K562 (cell line): ENCODE results near the gene TBC1D20. TPM values are rescaled to one million over a fixed set of nuclear protein-coding genes. Genes with fewer than 3 reads are reported as not detected.
A peak's percentile ranks its signal among the peaks of the same experiment; 100 is the strongest.

Source experiments
- ARID1B ChIP-seq: fragments of 450-650 bp; IDR thresholded peaks from 2 replicates; pipeline ENCODE4 v1.6.1; 2016; ENCODE audit warnings: antibody characterized with exemption, mild to moderate bottlenecking, inconsistent platforms
- ARID2 ChIP-seq: fragments of 450-650 bp; IDR thresholded peaks from 2 replicates; pipeline ENCODE4 v1.6.1; 2017; ENCODE audit warnings: antibody characterized with exemption, mild to moderate bottlenecking
- CCNT2 ChIP-seq: IDR thresholded peaks from 2 replicates; pipeline ENCODE4 v1.6.1; 2011; ENCODE audit warnings: borderline replicate concordance, low read depth, mild to moderate bottlenecking, moderate library complexity, mixed read lengths, low read length; ENCODE audit not compliant: insufficient read length; ENCODE audit errors: extremely low read depth
- CEBPB ChIP-seq: fragments of 450-650 bp; IDR thresholded peaks from 2 replicates; pipeline ENCODE4 v1.6.1; 2016; ENCODE audit warnings: missing genetic modification characterization, missing compliant biosample characterization
- CHCHD3 ChIP-seq: fragments of 250-450 bp; sonication (Bioruptor Pico); IDR thresholded peaks from 2 replicates; pipeline ENCODE4 v2.1.2; 2022; ENCODE audit warnings: mild to moderate bottlenecking
- CREBBP ChIP-seq: IDR thresholded peaks from one replicate; pipeline ENCODE4 v1.6.1; 2012; ENCODE audit warnings: low read depth, mild to moderate bottlenecking, control low read depth, inconsistent platforms, low read length
- GABPA ChIP-seq: fragments of 200-800 bp; sonication (Bioruptor generic); conservative IDR thresholded peaks from 2 replicates; pipeline ENCODE4 v1.6.1; 2016; ENCODE audit warnings: low read depth, missing genetic modification characterization, missing compliant biosample characterization
- GATA2 ChIP-seq: sonication (generic); formaldehyde crosslinking; IDR thresholded peaks from 2 replicates; pipeline ENCODE4 v1.4.0; 2020; ENCODE audit warnings: mild to moderate bottlenecking, missing genetic modification reagents
- HDAC1 ChIP-seq, 2 experiments: fragments of 450-650 bp; IDR thresholded peaks; 2 replicates each; pipeline ENCODE4 v1.6.1; 2016 to 2017; ENCODE audit warnings: inconsistent platforms in 1 of 2, mild to moderate bottlenecking in 1 of 2, moderate library complexity in 1 of 2
- HDAC2 ChIP-seq: fragments of 450-650 bp; IDR thresholded peaks from 2 replicates; pipeline ENCODE4 v1.6.1; 2016; ENCODE audit warnings: mild to moderate bottlenecking
- HDAC3 ChIP-seq: fragments of 450-650 bp; IDR thresholded peaks from 2 replicates; pipeline ENCODE4 v1.6.1; 2018; ENCODE audit warnings: borderline replicate concordance, mild to moderate bottlenecking, moderate library complexity; ENCODE audit not compliant: partially characterized antibody
- HDAC6 ChIP-seq: IDR thresholded peaks from 2 replicates; pipeline ENCODE4 v1.6.1; 2012; ENCODE audit warnings: low read depth, mild to moderate bottlenecking, control low read depth, inconsistent platforms, low read length, moderate library complexity
- HNRNPLL ChIP-seq: fragments of 200-400 bp; formaldehyde crosslinking; IDR thresholded peaks from 2 replicates; pipeline ENCODE4 v1.6.1; 2017; ENCODE audit warnings: low read length, low read depth, mild to moderate bottlenecking; ENCODE audit not compliant: poor library complexity, severe bottlenecking
- HNRNPUL1 ChIP-seq: fragments of 200-400 bp; formaldehyde crosslinking; IDR thresholded peaks from 2 replicates; pipeline ENCODE4 v1.6.1; 2017; ENCODE audit warnings: low read length
- ILF3 ChIP-seq: fragments of 450-650 bp; IDR thresholded peaks from 2 replicates; pipeline ENCODE4 v1.6.1; 2018; ENCODE audit warnings: antibody characterized with exemption, mild to moderate bottlenecking, moderate library complexity, borderline replicate concordance
- KLF16 ChIP-seq: IDR thresholded peaks from 2 replicates; pipeline ENCODE4 v1.6.1; 2016; ENCODE audit warnings: antibody characterized with exemption
- NFATC3 ChIP-seq: fragments of 450-650 bp; IDR thresholded peaks from 2 replicates; pipeline ENCODE4 v1.6.1; 2017; ENCODE audit warnings: mild to moderate bottlenecking
- PATZ1 ChIP-seq: fragments of 250-450 bp; sonication (Bioruptor Pico); IDR thresholded peaks from 2 replicates; pipeline ENCODE4 v1.5.0; 2020; ENCODE audit warnings: mild to moderate bottlenecking, borderline replicate concordance
- SP2 ChIP-seq: IDR thresholded peaks from 2 replicates; pipeline ENCODE4 v1.6.1; 2011; ENCODE audit warnings: mild to moderate bottlenecking, low read depth, low read length, moderate library complexity; ENCODE audit not compliant: poor library complexity, severe bottlenecking; ENCODE audit errors: extremely low read depth
- TFE3 ChIP-seq: fragments of 450-650 bp; formaldehyde crosslinking; IDR thresholded peaks from 2 replicates; pipeline ENCODE4 v1.4.0; 2020; ENCODE audit warnings: mild to moderate bottlenecking, mixed read lengths
- TRIM28 ChIP-seq: fragments of 450-650 bp; IDR thresholded peaks from 2 replicates; pipeline ENCODE4 v1.6.1; 2017
- ZNF384 ChIP-seq: IDR thresholded peaks from 2 replicates; pipeline ENCODE4 v1.6.1; 2012; ENCODE audit warnings: low read depth, low read length, improper control_type of control experiment
- ZNF589 ChIP-seq: fragments of 200-800 bp; sonication (Bioruptor generic); IDR thresholded peaks from 2 replicates; pipeline ENCODE4 v1.6.1; 2016; ENCODE audit warnings: low read depth, missing genetic modification characterization, missing compliant biosample characterization
- ZNF639 ChIP-seq, 2 experiments: fragments of 200-800 bp in 1 of 2; sonication (Bioruptor generic) in 1 of 2; sonication (generic) in 1 of 2; formaldehyde crosslinking in 1 of 2; IDR thresholded peaks in 1 of 2; conservative IDR thresholded peaks in 1 of 2; 2 replicates each; pipeline versions ENCODE4 v1.5.0 to v1.6.1; 2016 to 2020; ENCODE audit warnings: missing compliant biosample characterization in 1 of 2, missing genetic modification characterization in 1 of 2, missing genetic modification reagents in 1 of 2
- polyA plus RNA-seq, 8 experiments: library from polyadenylated mRNA; depleted of rRNA in 4 of 8; stranded (reverse) in 5 of 8; unstranded in 3 of 8; fragments of >200 nt; fragmentation: Nextera tagmentation in 2 of 8; fragmentation: Illumina TruSeq in 1 of 8; extraction: Ambion mirVana in 2 of 8; extraction: Trizol in 1 of 8; gene quantifications; 2 replicates each; pipeline versions ENCODE4 v1.2.1 to v1.2.3, GENCODE V29; 2011 to 2014; ENCODE audit warnings: inconsistent platforms in 1 of 8, missing spikeins in 1 of 8
- total RNA-seq, 7 experiments: library from RNA; depleted of rRNA in 6 of 7; stranded (reverse); fragments of >200 nt in 6 of 7; fragmentation: Illumina TruSeq in 2 of 7; extraction: Trizol in 2 of 7; gene quantifications; 2 replicates each; pipeline versions ENCODE4 v1.2.1 to v1.2.3, GENCODE V29; 2011 to 2021; ENCODE audit warnings: low replicate concordance in 1 of 7

Gene TBC1D20
- total and polyA plus RNA-seq, 9 of the 15 experiments (the other 6 are each of a cell fraction or from before 2014, with no cell fraction given), result 7.0 to 25.3 (median 15.1) TPM

GRCh38 chr20:415820-416322 is 46.5 kb downstream of the TBC1D20 start (continued):
- no peak for TF ChIP-seq ARID2
- no peak for TF ChIP-seq TFE3 (CRISPR knock-in tag)
- peak; percentile 61; the same call in 1 of the 2 replicates for TF ChIP-seq HDAC2
- no peak for TF ChIP-seq HNRNPLL
- no peak for TF ChIP-seq PATZ1 (CRISPR knock-in tag)
- no peak for TF ChIP-seq GABPA (tag)
- TF ChIP-seq KLF16, result 0 out of 2 replicates have a peak, but pooled peaks have one; percentile 22
- TF ChIP-seq CCNT2, result no peak
- TF ChIP-seq TRIM28, result 0 out of 2 replicates have a peak, but pooled peaks have one; percentile 41
- TF ChIP-seq ZNF589, result 0 out of 2 replicates have a peak, but pooled peaks have one; percentile 44
- TF ChIP-seq ZNF639 (CRISPR knock-in tag; conservative IDR thresholded peaks at IDR 0.05 in 1 of 2, IDR thresholded peaks at IDR 0.05 in 1 of 2), result peak in 1 of 2 experiments; percentile 43; a peak in 1 of 4 replicates
- no peak for TF ChIP-seq ILF3
- TF ChIP-seq CREBBP, result no peak
- TF ChIP-seq HDAC1 (IDR thresholded peaks at IDR 0.05), result peak in 1 of 2 experiments; percentile 39; a peak in 1 of 4 replicates
- TF ChIP-seq SP2, result no peak
- TF ChIP-seq CEBPB, result peak; percentile 95
- peak; percentile 95 for TF ChIP-seq ZNF384
- TF ChIP-seq HDAC6, result no peak
- TF ChIP-seq ARID1B, result peak; percentile 91
- TF ChIP-seq HNRNPUL1, result no peak
- no peak for TF ChIP-seq CHCHD3
- TF ChIP-seq GATA2 (CRISPR knock-in tag), result peak; percentile 45; the same call in 1 of the 2 replicates
- TF ChIP-seq HDAC3, result peak; percentile 62
- TF ChIP-seq NFATC3, result no peak
